ENCODE measurements around the gene CFAP221.

- TF ChIP-seq, protein P1, sequence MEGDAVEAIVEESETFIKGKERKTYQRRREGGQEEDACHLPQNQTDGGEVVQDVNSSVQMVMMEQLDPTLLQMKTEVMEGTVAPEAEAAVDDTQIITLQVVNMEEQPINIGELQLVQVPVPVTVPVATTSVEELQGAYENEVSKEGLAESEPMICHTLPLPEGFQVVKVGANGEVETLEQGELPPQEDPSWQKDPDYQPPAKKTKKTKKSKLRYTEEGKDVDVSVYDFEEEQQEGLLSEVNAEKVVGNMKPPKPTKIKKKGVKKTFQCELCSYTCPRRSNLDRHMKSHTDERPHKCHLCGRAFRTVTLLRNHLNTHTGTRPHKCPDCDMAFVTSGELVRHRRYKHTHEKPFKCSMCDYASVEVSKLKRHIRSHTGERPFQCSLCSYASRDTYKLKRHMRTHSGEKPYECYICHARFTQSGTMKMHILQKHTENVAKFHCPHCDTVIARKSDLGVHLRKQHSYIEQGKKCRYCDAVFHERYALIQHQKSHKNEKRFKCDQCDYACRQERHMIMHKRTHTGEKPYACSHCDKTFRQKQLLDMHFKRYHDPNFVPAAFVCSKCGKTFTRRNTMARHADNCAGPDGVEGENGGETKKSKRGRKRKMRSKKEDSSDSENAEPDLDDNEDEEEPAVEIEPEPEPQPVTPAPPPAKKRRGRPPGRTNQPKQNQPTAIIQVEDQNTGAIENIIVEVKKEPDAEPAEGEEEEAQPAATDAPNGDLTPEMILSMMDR (optimal IDR thresholded peaks at IDR 0.05 in 1 of 3, IDR thresholded peaks at IDR 0.05 in 1 of 3, conservative IDR thresholded peaks at IDR 0.05 in 1 of 3; ENCODE audit: extremely low read depth in 1 of 3, insufficient read depth in 2 of 3, low read length in 3 of 3) = no peak
- TF ChIP-seq EZH2 (IDR thresholded peaks at IDR 0.05; ENCODE audit: low read length) = no peak
Measured at GRCh38 chr2:119671016-119671415, 126.8 kb downstream of the CFAP221 start.

All from keratinocyte (primary cell).